Activated gamma-delta T cell treated with Interleukin-2 at 50 U/mL for 16 hours (primary cell): ENCODE results near the gene LRRC52.

Experiments used
- DNase-seq: peaks from one replicate; pipeline ENCODE4 v3.0.0-alpha.2; 2020

LRRC52 gene

GRCh38 chr1:165543532-165544438 is at the start of gene LRRC52:
Gene LRRC52 (plus strand): TSS chr1:165544000. CDS start chr1:165544297, 297 bp downstream.
- DNase-seq = no peak

- DNase-seq = no peak
Measured at GRCh38 chr1:165494949-165495857, 48.6 kb upstream of the LRRC52 start.

- no peak for DNase-seq
Measured at GRCh38 chr1:165495858-165496205, 48.0 kb upstream of the LRRC52 start.

GRCh38 chr1:165496501-165496900 is 47.3 kb upstream of the LRRC52 start:
- DNase-seq = no peak

GRCh38 chr1:165497069-165498013 is 46.5 kb upstream of the LRRC52 start:
- no peak for DNase-seq

- no peak for DNase-seq
Measured at GRCh38 chr1:165501330-165501969, 42.4 kb upstream of the LRRC52 start.

- no peak for DNase-seq
Measured at GRCh38 chr1:165501970-165502348, 41.8 kb upstream of the LRRC52 start.

GRCh38 chr1:165507570-165507969 is 36.2 kb upstream of the LRRC52 start:
- DNase-seq = no peak

GRCh38 chr1:165508291-165508690 is 35.5 kb upstream of the LRRC52 start:
- no peak for DNase-seq

GRCh38 chr1:165512816-165513215 is 31.0 kb upstream of the LRRC52 start:
- no peak for DNase-seq

GRCh38 chr1:165516469-165516868 is 27.3 kb upstream of the LRRC52 start:
- no peak for DNase-seq

- no peak for DNase-seq
Measured at GRCh38 chr1:165520646-165521045, 23.2 kb upstream of the LRRC52 start.

- no peak for DNase-seq
Measured at GRCh38 chr1:165524639-165525285, 19.0 kb upstream of the LRRC52 start.

GRCh38 chr1:165525708-165526107 is 18.1 kb upstream of the LRRC52 start:
- no peak for DNase-seq

- no peak for DNase-seq
Measured at GRCh38 chr1:165527251-165528007, 16.4 kb upstream of the LRRC52 start.

GRCh38 chr1:165531021-165531420 is 12.8 kb upstream of the LRRC52 start:
- no peak for DNase-seq

GRCh38 chr1:165532053-165532452 is 11.7 kb upstream of the LRRC52 start:
- no peak for DNase-seq

- DNase-seq = no peak
Measured at GRCh38 chr1:165533254-165533653, 10.5 kb upstream of the LRRC52 start.

- DNase-seq = no peak
Measured at GRCh38 chr1:165536016-165536415, 7.8 kb upstream of the LRRC52 start.

GRCh38 chr1:165537356-165538109 is 6.3 kb upstream of the LRRC52 start:
- DNase-seq = no peak
